ENCODE measurements around the gene MORF4L1.
"Not testable (repeated sequence)": the region's sequence is repeated elsewhere in the genome, so short reads cannot be mapped to it uniquely, and the experiment has no call there.

Gene MORF4L1

GRCh38 chr15:78872155-78872971 lies at the start of gene MORF4L1:
Gene MORF4L1, plus strand, starts transcription at chr15:78872890. Its CDS starts 128 bp downstream, at chr15:78873018.
- DNase-seq: peak; percentile 95

GRCh38 chr15:78828920-78829319 lies 43.8 kb upstream of the MORF4L1 start:
- DNase-seq: no peak

- DNase-seq: peak; percentile 70
These were observed 42.0 kb upstream of the MORF4L1 start for GRCh38 chr15:78830514-78831228.

- no peak for DNase-seq
These were observed 41.2 kb upstream of the MORF4L1 start for GRCh38 chr15:78831229-78832207.

- DNase-seq: no peak
These were observed 36.4 kb upstream of the MORF4L1 start for GRCh38 chr15:78836333-78836732.

- no peak for DNase-seq
These were observed 35.6 kb upstream of the MORF4L1 start for GRCh38 chr15:78837131-78837530.

GRCh38 chr15:78837543-78837942 lies 35.1 kb upstream of the MORF4L1 start:
- no peak for DNase-seq

GRCh38 chr15:78838489-78838888 lies 34.2 kb upstream of the MORF4L1 start:
- DNase-seq: no peak

GRCh38 chr15:78839151-78839550 lies 33.5 kb upstream of the MORF4L1 start:
- DNase-seq: not testable (repeated sequence)

- no peak for DNase-seq
These were observed 31.9 kb upstream of the MORF4L1 start for GRCh38 chr15:78840661-78841375.

- DNase-seq: no peak
These were observed 31.3 kb upstream of the MORF4L1 start for GRCh38 chr15:78841376-78841706.

GRCh38 chr15:78841891-78842290 lies 30.8 kb upstream of the MORF4L1 start:
- DNase-seq: no peak

- DNase-seq: no peak
These were observed 30.2 kb upstream of the MORF4L1 start for GRCh38 chr15:78842519-78842918.

GRCh38 chr15:78846906-78847305 lies 25.8 kb upstream of the MORF4L1 start:
- not testable (repeated sequence) for DNase-seq

- not testable (repeated sequence) for DNase-seq
These were observed 25.2 kb upstream of the MORF4L1 start for GRCh38 chr15:78847387-78847906.

- DNase-seq: no peak
These were observed 22.3 kb upstream of the MORF4L1 start for GRCh38 chr15:78850352-78850751.

GRCh38 chr15:78850941-78851755 lies 21.5 kb upstream of the MORF4L1 start:
- DNase-seq: peak; percentile 62

- no peak for DNase-seq
These were observed 19.2 kb upstream of the MORF4L1 start for GRCh38 chr15:78853500-78853899.

GRCh38 chr15:78854833-78855372 lies 17.8 kb upstream of the MORF4L1 start:
- no peak for DNase-seq

- DNase-seq: no peak
These were observed 16.9 kb upstream of the MORF4L1 start for GRCh38 chr15:78855746-78856145.

Data from retina (tissue), 1 donor.